Measurements from ENCODE around the gene KCNG2. TPM values are rescaled to one million over a fixed set of nuclear protein-coding genes. Genes with fewer than 3 reads are reported as not detected.

KCNG2 gene
- total RNA-seq, 2 donors from 2014 or later = 1.5 TPM; not detected in 1

DNA sequence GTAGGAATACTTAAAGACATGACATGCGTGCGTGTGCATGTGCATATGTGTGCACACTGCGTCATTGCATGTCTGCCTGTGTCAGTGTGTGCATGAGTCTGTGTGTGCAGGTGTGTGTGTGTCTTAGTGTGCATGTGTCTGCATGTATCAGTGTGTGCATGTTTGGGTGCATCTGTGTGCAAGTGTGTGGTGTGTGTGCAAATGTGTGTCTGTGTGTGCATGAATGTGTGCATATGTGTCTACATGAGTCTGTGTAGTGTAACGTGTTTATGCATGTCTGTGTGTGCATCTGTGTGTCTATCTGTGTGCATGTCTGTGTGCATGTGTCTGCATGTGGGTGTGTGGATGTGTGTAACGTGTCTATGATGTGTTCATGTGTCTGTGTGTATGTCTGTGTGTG lies 30.5 kb downstream of the KCNG2 start:
- no peak for ATAC-seq (ENCODE audit: insufficient number of reproducible peaks, low FRiP score, low read depth)
- Histone ChIP-seq H3K36me3 (no peaks in the 10 kb centered on the region), H3K27me3 (replicated peaks; ENCODE audit: insufficient read depth) (no peaks in the 10 kb centered on the region), H3K4me1 (ENCODE audit: control insufficient read depth in 1 of 2, low read depth in 2 of 2) (no peaks in the 10 kb centered on the region), H3K27ac (no peak overlapping the region), H3K4me3 (no peak overlapping the region), H3K9me3 (no peaks in the 10 kb centered on the region)
- DNase-seq (ENCODE audit: low spot score) = no peak
- TF ChIP-seq, protein P1, sequence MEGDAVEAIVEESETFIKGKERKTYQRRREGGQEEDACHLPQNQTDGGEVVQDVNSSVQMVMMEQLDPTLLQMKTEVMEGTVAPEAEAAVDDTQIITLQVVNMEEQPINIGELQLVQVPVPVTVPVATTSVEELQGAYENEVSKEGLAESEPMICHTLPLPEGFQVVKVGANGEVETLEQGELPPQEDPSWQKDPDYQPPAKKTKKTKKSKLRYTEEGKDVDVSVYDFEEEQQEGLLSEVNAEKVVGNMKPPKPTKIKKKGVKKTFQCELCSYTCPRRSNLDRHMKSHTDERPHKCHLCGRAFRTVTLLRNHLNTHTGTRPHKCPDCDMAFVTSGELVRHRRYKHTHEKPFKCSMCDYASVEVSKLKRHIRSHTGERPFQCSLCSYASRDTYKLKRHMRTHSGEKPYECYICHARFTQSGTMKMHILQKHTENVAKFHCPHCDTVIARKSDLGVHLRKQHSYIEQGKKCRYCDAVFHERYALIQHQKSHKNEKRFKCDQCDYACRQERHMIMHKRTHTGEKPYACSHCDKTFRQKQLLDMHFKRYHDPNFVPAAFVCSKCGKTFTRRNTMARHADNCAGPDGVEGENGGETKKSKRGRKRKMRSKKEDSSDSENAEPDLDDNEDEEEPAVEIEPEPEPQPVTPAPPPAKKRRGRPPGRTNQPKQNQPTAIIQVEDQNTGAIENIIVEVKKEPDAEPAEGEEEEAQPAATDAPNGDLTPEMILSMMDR (IDR thresholded peaks at IDR 0.05) = no peak

DNA sequence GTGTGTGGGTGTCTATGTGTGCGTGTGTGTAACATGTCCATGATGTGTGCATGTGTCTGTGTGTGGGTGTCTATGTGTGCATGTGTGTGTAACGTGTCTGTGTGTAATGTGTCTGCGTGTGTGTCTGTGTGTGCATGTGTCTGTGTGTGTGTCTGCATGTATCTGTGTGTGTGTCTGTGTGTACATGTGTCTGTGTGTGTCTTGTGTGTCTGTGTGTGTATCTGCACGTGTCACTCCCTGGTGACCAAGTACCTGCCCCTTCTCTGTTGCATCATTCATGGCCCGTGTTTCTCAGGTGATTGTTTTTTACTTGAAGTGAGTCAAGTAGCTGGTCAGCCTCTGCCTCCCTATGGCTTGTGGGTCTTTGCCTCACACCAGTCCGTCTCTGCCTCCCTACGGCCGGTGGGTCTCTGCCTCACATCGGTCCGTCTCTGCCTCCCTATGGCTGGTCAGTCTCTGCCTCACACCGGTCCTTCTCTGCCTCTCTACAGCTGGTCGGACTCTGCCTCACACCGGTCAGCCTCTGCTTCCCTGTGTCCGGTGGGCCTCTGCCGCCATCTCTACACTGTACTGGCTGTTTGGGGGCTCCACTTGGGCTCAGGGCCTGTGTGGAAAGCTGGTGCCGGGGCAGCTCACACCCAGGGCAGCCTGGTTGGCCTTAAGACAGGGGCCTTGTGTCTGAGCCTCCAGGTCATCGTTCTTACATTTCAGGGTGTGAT lies 31.6 kb downstream of the KCNG2 start:
- ATAC-seq (ENCODE audit: insufficient number of reproducible peaks, low FRiP score, low read depth) (no peak), DNase-seq (ENCODE audit: low spot score) (no peak)
- no peaks in the 10 kb centered on the region for H3K4me1 ChIP-seq (ENCODE audit: control insufficient read depth in 1 of 2, low read depth in 2 of 2)
- TF ChIP-seq, protein P1 (IDR thresholded peaks at IDR 0.05) = no peak
- H3K27me3 ChIP-seq (replicated peaks; ENCODE audit: insufficient read depth) = no peaks in the 10 kb centered on the region
- no peak overlapping the region for H3K27ac ChIP-seq
- no peaks in the 10 kb centered on the region for H3K36me3 ChIP-seq
- H3K4me3 ChIP-seq = no peak overlapping the region
- H3K9me3 ChIP-seq = no peaks in the 10 kb centered on the region

- no peaks in the 10 kb centered on the region for H3K9me3 ChIP-seq
- H3K4me3 ChIP-seq = no peak overlapping the region
- TF ChIP-seq, protein P1 (IDR thresholded peaks at IDR 0.05) = no peak
- ATAC-seq (ENCODE audit: insufficient number of reproducible peaks, low FRiP score, low read depth) = no peak
- no peak overlapping the region for H3K27ac ChIP-seq
- DNase-seq (ENCODE audit: low spot score) = no peak
- no peaks in the 10 kb centered on the region for H3K4me1 ChIP-seq (ENCODE audit: control insufficient read depth in 1 of 2, low read depth in 2 of 2)
- no peaks in the 10 kb centered on the region for H3K27me3 ChIP-seq (replicated peaks; ENCODE audit: insufficient read depth)
- H3K36me3 ChIP-seq = no peaks in the 10 kb centered on the region
Measured at GRCh38 chr18:79832169-79832568, 34.4 kb downstream of the KCNG2 start.

GRCh38 chr18:79834834-79835233 lies 37.1 kb downstream of the KCNG2 start:
- H3K4me1 ChIP-seq (ENCODE audit: control insufficient read depth in 1 of 2, low read depth in 2 of 2) = no peaks in the 10 kb centered on the region
- DNase-seq (ENCODE audit: low spot score) (no peak), ATAC-seq (ENCODE audit: insufficient number of reproducible peaks, low FRiP score, low read depth) (no peak)
- TF ChIP-seq, protein P1 (IDR thresholded peaks at IDR 0.05) = no peak
- no peaks in the 10 kb centered on the region for H3K27me3 ChIP-seq (replicated peaks; ENCODE audit: insufficient read depth)
- H3K9me3 ChIP-seq = no peaks in the 10 kb centered on the region
- no peak overlapping the region for H3K4me3 ChIP-seq
- H3K36me3 ChIP-seq = no peaks in the 10 kb centered on the region
- no peak overlapping the region for H3K27ac ChIP-seq

GRCh38 chr18:79841936-79842335 lies 44.2 kb downstream of the KCNG2 start:
- peaks cover 10% of the 10 kb centered on the region for H3K9me3 ChIP-seq
- no peak for DNase-seq (ENCODE audit: low spot score)
- no peak overlapping the region for H3K27ac ChIP-seq
- no peaks in the 10 kb centered on the region for H3K27me3 ChIP-seq (replicated peaks; ENCODE audit: insufficient read depth)
- no peaks in the 10 kb centered on the region for H3K4me1 ChIP-seq (ENCODE audit: control insufficient read depth in 1 of 2, low read depth in 2 of 2)
- H3K4me3 ChIP-seq = no peak overlapping the region
- ATAC-seq (ENCODE audit: insufficient number of reproducible peaks, low FRiP score, low read depth) = no peak
- H3K36me3 ChIP-seq = no peaks in the 10 kb centered on the region
- TF ChIP-seq, protein P1 (IDR thresholded peaks at IDR 0.05) = no peak

Measured in thoracic aorta (tissue), 2 donors.